ENCODE measurements around the gene PRTN3.

PRTN3 gene

DNA sequence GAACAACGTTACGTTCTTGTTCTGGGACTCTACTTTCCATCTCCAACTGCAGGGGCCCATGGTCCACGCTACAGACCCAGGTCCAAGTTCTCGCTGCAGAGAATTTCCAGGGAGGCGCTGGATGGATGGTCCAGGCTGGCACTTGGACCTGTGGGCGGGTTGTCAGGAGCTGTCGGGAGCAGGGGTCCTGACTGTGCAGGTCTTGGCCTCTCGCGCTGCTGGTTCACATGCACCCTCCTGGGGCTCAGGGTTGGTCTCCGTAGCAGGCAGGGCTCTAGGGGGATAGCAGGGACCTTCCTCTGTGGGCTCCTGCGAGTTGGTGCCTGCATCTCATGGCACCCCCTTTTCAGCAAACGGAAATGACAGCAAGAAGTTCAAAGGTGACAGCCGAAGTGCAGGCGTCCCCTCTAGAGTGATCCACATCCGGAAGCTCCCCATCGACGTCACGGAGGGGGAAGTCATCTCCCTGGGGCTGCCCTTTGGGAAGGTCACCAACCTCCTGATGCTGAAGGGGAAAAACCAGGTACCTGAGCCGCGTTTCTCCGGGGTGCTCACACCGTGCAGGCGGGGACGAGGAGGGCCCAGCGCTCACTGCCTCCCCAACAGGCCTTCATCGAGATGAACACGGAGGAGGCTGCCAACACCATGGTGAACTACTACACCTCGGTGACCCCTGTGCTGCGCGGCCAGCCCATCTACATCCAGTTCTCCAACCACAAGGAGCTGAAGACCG, 36.9 kb upstream of the PRTN3 start:
- no peak for DNase-seq (ENCODE audit: low read depth)

DNA sequence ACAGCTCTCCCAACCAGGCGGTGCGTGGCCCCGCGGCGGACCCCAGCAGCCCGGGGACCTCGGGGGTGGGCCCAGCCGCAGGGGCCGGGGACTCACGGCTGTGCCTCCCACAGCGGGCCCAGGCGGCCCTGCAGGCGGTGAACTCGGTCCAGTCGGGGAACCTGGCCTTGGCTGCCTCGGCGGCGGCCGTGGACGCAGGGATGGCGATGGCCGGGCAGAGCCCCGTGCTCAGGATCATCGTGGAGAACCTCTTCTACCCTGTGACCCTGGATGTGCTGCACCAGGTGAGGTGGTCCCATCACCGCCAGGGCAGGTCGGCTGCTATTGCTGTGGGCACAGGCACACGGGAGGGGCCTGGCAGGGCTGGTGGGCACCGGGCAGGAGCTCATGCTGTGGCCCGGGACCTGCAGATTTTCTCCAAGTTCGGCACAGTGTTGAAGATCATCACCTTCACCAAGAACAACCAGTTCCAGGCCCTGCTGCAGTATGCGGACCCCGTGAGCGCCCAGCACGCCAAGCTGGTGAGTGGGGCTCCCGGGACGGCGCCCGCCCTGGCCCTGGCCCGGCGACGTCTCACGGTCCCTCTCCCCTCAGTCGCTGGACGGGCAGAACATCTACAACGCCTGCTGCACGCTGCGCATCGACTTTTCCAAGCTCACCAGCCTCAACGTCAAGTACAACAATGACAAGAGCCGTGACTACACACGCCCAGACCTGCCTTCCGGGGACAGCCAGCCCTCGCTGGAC, 36.2 kb upstream of the PRTN3 start:
- no peak for DNase-seq (ENCODE audit: low read depth)

DNA sequence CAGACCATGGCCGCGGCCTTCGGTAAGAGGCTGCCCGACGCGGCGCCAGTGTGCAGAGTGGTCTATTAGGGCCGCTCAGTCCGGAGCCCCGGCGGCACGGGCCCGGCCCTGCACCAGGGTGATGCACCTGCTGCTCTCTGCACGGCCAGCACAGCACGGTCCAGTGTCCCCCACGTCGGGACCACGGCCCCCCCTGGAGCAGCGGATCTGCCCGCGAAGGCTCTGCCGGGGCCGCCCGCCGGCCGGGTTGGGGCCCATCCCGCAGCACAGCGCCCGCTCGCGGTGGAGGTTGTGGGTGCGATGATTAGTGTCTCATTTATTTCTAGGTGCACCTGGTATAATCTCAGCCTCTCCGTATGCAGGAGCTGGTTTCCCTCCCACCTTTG, 35.6 kb upstream of the PRTN3 start:
- no peak for DNase-seq (ENCODE audit: low read depth)

DNA sequence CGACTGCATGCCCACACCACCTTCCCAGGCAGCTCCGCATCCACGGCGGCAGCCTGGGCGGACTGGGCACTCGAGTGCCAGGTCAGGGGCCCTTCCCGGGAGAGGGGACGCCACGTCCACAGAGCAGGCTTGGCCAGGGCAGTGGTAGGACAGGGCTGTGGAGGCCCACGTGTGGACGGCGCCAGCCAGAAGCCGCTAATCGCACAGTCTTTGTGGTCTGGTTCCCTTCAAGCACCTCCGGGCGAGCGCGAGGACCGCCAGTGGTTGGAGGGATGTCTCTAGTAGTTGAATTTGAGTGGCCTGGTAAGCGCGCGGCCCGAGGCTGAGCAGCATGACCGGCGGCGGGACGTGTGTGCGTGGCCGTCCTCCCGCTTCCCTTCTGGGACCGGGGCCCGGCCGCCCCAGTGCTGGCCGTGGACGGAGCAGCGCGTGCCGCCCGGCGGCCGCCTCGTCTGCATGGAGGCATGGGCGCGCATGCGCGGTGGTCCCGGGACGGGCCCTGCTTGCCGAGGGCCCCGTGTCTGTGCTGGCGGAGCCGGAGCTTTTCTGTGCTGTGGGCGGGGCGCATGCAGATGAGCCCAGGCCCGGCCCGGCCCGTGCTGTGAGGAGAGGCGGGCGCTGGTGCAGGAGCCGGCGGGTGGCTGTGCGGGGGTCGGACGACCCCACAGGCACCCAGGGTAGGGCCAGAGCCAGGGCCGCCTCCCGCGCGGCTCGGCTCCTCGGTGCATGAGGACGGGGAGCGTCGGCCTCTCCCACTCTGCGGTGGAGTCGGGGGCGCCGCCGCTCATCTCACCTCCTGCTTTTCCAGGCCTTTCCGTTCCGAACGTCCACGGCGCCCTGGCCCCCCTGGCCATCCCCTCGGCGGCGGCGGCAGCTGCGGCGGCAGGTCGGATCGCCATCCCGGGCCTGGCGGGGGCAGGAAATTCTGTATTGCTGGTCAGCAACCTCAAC, 34.9 kb upstream of the PRTN3 start:
- no peak for DNase-seq (ENCODE audit: low read depth)

DNA sequence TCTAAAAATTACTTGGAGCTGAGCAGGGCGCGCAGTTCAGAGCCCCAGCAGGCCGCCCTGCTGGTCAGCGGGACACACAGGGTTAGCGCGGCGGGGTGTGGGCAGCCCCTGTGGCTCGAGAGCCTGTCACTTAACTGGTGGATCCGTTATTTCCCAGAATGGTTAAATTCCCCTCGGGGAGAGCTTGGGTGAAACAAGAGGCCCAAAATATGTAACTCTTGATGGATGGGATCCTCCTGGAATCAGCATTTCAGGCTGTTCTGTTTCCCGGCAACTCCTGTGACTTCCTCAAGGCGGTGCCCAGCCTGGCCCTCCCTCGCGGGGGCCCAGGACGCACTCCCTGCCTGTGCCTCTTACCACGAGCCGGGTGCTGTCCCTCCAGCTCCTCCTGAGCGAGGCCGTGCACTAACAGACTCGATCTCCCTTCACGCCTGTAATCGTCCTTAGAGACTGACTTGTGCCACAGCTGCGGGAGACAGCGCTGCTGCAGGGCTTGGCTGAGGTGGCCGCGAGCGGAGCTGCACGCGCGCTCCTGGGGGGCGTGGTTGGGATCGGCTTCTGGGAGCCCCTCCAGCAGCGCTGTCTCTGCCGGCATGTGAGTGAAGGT, 33.9 kb upstream of the PRTN3 start:
- DNase-seq (ENCODE audit: low read depth), result no peak

DNA sequence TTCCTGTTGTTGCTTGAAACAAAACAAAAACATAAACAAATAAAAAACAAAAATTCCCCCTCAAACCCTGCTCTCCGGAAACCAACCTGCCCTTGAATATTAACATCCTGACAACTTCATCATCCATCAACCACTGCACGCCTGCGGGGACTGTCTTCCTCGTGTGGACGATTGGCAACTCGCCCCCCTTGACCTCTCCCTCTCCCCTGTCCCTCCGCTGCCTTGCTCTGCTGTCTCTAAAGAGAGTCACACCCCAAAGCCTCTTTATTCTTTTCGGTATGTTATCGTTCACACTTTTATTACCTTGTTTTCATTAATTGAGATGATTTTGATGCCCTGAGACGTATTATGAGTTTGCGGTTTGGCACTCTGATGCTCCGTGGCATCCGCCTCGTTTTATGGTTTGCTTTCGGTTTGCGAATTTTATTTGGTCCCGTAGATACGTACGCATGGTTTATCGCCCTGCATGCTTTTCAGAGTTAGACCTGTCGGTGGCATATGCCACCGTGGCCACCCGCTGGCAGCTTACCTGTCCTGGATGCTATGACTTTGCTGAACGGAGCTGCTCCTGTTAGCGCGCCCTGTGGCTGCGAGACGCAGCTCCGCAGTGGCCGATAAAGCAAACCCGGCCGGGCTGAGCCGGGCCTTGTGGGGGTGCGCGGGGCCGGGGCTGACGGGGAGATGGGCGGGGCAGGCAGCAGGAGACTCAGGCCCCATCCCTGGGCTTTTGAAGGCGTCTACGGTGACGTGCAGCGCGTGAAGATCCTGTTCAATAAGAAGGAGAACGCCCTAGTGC, 33.0 kb upstream of the PRTN3 start:
- no peak for DNase-seq (ENCODE audit: low read depth)

DNA sequence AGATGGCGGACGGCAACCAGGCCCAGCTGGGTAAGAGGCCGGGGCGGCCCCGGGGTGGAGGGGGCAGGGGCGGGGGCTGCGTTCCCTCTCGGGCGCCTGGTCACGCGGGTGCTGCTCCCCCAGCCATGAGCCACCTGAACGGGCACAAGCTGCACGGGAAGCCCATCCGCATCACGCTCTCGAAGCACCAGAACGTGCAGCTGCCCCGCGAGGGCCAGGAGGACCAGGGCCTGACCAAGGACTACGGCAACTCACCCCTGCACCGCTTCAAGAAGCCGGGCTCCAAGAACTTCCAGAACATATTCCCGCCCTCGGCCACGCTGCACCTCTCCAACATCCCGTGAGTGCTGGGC, 32.4 kb upstream of the PRTN3 start:
- no peak for DNase-seq (ENCODE audit: low read depth)

DNA sequence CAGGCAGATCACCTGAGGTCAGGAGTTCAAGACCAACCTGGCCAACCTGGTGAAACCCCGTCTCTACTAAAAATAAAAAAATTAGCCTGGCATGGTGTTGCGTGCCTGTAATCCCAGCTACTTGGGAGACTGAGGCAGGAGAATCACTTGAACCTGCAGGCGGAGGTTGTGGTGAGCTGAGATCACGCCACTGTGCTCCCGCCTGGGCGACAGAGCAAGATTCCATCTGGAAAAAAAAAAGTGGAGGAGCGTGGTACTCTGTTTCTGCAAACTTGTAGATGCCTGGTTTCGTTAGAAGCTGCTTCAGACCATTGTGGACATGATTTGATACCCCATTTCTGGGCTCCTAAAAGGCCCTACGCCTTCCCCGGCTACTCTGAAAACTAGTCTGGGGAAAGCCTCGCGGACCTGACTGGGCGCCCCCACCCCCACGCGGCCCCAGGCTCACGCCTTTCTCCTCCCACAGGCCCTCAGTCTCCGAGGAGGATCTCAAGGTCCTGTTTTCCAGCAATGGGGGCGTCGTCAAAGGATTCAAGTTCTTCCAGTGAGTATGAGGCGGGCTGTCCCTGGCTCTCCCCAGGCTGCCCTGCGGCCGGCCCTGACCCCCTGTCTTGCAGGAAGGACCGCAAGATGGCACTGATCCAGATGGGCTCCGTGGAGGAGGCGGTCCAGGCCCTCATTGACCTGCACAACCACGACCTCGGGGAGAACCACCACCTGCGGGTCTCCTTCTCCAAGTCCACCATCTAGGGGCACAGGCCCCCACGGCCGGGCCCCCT, 30.5 kb upstream of the PRTN3 start:
- no peak for DNase-seq (ENCODE audit: low read depth)

DNA sequence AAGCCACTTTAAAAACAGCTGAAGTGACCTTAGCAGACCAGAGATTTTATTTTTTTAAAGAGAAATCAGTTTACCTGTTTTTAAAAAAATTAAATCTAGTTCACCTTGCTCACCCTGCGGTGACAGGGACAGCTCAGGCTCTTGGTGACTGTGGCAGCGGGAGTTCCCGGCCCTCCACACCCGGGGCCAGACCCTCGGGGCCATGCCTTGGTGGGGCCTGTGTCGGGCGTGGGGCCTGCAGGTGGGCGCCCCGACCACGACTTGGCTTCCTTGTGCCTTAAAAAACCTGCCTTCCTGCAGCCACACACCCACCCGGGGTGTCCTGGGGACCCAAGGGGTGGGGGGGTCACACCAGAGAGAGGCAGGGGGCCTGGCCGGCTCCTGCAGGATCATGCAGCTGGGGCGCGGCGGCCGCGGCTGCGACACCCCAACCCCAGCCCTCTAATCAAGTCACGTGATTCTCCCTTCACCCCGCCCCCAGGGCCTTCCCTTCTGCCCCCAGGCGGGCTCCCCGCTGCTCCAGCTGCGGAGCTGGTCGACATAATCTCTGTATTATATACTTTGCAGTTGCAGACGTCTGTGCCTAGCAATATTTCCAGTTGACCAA, 29.8 kb upstream of the PRTN3 start:
- no peak for DNase-seq (ENCODE audit: low read depth)

DNA sequence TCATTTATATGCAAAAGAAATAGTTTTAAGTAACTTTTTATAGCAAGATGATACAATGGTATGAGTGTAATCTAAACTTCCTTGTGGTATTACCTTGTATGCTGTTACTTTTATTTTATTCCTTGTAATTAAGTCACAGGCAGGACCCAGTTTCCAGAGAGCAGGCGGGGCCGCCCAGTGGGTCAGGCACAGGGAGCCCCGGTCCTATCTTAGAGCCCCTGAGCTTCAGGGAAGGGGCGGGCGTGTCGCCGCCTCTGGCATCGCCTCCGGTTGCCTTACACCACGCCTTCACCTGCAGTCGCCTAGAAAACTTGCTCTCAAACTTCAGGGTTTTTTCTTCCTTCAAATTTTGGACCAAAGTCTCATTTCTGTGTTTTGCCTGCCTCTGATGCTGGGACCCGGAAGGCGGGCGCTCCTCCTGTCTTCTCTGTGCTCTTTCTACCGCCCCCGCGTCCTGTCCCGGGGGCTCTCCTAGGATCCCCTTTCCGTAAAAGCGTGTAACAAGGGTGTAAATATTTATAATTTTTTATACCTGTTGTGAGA, 29.2 kb upstream of the PRTN3 start:
- DNase-seq (ENCODE audit: low read depth), result no peak

DNA sequence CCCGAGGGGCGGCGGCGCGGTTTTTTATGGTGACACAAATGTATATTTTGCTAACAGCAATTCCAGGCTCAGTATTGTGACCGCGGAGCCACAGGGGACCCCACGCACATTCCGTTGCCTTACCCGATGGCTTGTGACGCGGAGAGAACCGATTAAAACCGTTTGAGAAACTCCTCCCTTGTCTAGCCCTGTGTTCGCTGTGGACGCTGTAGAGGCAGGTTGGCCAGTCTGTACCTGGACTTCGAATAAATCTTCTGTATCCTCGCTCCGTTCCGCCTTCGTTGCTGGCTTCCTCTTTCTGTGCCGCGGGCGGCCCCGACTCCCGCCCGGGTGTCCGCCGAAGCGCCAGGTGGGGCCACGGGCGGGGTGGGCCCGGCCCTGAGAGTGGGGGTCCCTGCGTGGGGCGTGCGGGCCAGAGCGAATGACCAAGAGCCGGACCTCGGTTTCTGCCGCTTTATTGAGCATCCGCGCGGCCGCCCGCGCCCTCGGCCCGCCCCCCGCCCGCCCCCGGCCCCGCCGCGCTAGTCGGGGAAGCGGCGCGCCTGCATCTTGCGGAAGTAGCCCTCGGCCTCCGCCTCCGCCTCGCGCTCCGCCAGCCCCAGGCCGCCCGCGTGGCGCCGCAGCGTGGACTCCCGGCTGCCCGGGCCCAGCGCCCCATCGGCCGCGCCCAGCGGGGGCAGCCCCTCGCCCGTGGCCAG, 28.6 kb upstream of the PRTN3 start:
- no peak for DNase-seq (ENCODE audit: low read depth)

DNA sequence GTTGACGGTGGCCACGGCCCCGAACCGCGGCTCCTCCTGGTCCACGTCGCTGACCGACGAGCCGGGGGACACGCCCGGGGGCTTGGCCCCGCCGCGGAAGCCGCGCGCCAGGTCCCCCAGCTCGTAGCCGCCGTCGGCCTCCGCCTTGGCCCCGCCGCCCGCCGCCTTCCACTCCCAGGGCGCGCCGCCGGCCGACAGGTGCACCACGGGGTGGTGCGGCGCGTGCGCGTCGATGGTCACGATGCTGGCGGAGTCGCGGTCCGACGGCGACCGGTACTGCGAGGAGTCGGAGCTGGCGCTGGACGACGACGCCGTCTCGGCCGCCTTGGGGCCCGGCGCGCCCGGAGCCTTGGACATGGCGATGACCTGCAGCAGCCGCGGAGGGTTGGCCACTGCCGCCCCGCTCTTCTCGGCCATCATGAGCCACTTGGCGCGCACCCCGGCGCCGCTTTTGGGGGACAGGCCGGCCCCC, 28.0 kb upstream of the PRTN3 start:
- no peak for DNase-seq (ENCODE audit: low read depth)

DNA sequence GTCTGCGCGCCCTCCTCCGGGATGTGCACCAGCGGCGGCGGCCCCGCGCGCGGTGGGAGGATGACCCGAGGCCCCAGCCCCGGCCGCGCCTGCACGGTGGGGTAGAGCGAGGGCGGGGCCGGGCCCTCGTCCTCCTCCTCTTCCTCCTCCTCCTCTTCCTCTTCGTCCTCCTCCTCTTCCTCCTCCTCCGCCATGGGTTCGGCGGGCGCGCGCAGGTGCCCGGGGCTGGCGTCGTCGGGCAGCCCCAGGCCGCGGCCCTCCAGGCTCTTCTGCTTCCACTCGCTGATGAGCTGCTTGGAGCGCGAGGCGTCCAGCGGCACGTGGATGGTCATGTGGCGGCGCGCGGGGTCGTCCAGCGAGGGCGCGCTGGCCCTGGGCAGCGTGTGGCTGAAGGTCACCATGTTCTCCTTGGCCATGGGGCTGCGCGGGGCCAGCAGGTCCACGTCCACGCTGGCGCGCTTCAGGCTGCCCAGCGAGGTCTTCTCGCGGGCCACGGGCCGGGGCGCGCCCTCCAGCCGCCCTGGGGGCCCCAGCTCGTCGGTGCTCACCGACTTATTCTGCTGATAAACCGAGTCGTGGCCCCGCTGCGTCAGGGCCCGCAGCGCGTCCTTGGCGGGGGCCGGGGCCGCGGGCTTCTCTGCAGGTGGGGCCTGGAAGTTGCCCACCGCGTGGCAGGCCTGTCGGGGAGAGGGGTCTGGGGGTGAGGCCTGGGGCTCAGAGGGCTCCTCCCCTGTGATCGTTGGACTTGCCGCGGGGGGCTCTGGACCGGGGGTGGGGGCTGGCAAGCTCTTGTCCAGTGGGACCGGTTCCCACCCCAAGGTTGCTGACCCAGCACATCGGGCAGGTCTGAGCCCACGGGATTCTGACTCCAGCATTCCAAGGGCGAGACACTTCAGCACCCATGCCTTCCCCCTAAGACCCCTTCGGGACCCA, 27.3 kb upstream of the PRTN3 start:
- DNase-seq (ENCODE audit: low read depth), result no peak

DNA sequence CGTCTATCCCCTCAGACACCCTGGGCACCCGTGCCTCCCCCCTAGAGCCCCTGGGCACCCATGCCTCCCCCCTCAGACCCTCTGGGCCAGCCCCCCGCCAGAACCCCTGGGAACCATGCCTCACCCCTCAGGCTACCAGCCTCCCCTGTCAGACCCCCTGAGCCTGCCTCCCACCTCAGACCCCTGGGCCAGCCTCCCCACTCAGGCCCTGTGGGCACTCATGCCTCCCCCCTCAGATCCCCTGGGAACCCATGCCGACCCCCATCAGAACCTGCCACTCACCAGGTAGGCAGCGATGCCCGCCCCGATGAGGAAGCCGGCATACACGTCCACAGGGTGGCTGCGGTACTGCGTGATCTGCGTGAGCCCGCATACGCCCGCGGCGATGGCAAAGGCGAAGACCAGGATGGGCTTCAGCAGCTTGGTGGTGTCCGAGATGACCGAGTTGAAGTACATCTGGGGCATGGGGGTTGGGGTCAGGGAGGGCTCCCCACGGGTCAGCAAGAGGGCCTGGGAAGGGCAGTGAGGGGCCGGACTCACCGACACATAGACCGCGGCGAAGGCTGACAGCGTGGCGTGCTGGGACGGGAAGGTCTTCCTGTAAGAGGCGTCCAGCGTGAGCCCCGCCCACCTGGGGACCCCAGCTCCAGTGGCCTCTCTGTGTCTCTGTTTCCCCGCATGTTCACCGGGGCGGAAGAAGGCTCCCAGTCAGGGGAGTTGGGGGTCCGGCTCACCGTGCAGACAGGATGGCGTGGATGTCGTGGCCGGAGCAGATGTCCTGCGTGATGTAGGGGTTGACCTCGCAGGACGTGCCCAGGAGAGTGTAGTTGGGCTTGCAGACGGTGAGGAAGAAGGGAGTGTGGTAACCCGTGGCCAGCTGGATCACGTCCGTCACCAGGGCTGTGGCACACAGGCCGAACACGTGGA, 26.4 kb upstream of the PRTN3 start:
- no peak for DNase-seq (ENCODE audit: low read depth)

DNA sequence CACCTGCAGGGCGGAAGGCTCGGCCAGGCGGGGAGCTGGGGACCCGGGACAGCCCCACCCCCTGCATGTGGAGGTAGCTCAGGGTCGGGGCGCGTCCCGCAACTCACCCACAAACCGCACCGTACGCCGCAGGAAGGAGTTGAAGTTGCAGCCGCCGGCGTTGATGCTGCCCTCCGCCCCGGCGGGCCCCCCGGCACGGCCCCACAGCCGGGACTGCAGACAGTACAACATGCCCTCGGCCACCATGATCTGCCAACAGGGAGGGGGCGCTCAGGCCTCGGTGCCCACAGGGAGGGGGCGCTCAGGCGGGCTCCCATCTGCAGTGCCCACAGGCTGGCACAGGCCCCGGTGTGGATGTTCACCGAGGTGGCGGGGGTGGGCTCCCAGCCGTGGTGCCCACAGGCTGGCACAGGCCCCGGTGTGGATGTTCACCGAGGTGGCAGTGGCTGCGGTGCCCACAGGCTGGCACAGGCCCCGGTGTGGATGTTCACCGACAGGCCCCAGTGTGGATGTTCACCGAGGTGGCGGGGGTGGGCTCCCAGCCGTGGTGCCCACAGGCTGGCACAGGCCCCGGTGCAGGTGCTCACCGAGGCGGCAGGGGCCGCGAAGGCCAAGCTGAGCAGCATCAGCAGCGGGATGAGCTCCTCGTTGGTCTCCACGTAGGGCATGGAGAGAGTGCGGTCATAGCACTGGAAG, 25.6 kb upstream of the PRTN3 start:
- no peak for DNase-seq (ENCODE audit: low read depth)

DNA sequence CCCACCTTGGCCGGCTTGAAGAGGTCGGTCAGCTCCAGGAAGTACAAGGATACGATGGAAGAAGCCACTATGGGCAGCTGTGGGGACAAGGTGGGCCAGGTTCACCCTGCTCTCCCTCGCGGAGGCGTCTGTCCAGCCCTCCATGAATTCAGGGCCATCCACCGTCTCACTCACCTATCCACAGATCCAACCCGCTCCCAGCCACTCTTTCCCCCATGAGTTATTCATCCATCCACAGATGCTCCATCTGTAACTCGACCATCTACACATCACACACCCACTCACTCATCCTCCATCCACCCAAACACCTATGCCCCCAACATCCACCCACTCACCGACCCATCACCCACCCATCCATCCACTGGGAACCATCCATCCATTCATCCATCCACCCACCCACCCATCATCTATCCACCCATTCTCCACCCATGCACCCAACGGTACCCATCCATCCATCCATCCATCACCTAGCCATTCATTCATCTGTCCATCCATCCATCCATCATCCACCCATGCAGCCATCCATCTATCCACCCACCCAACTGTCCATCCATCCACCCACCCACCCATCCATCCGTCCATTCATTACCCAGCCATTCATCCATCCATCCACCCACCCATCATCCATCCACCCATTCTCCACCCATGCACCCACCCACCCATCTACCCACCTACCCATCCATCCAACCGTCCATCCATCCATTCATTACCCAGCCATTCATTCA, 24.9 kb upstream of the PRTN3 start:
- DNase-seq (ENCODE audit: low read depth), result no peak
